NCI-H146 treated with DMSO at 0.1 percent for 48 hours (cell line): ENCODE results near the gene MED15.
A peak's percentile ranks its signal among the peaks of the same experiment; 100 is the strongest.
"Not testable (repeated sequence)": the region's sequence is repeated elsewhere in the genome, so short reads cannot be mapped to it uniquely, and the experiment has no call there.

Experiments used
- DNase-seq: peaks from one replicate; lab custom pipeline; 2025; ENCODE audit not compliant: unreplicated experiment; lab: John Stamatoyannopoulos, UW

MED15 gene

GRCh38 chr22:20581503-20582170, 74.2 kb downstream of the MED15 start:
- DNase-seq: no peak

GRCh38 chr22:20582171-20582511, 74.7 kb downstream of the MED15 start:
- DNase-seq: no peak

GRCh38 chr22:20582520-20583361, 75.3 kb downstream of the MED15 start:
- DNase-seq: no peak

GRCh38 chr22:20583471-20583922, 76.1 kb downstream of the MED15 start:
- DNase-seq: no peak

GRCh38 chr22:20584029-20584871, 76.8 kb downstream of the MED15 start:
- DNase-seq: no peak

- DNase-seq: no peak
Measured at GRCh38 chr22:20584872-20585638, 77.6 kb downstream of the MED15 start.

- DNase-seq: no peak
Measured at GRCh38 chr22:20585639-20586402, 78.4 kb downstream of the MED15 start.

- DNase-seq: no peak
Measured at GRCh38 chr22:20586403-20586745, 79.0 kb downstream of the MED15 start.

GRCh38 chr22:20587206-20587958, 80.0 kb downstream of the MED15 start:
- no peak for DNase-seq

- DNase-seq: no peak
Measured at GRCh38 chr22:20588092-20588842, 80.9 kb downstream of the MED15 start.

- DNase-seq: no peak
Measured at GRCh38 chr22:20588843-20589581, 81.6 kb downstream of the MED15 start.

GRCh38 chr22:20589614-20590476, 82.4 kb downstream of the MED15 start:
- DNase-seq: no peak

- DNase-seq: no peak
Measured at GRCh38 chr22:20590477-20591294, 83.3 kb downstream of the MED15 start.

GRCh38 chr22:20591295-20591645, 83.9 kb downstream of the MED15 start:
- no peak for DNase-seq

GRCh38 chr22:20591660-20592310, 84.4 kb downstream of the MED15 start:
- DNase-seq: peak; percentile 28

- not testable (repeated sequence) for DNase-seq
Measured at GRCh38 chr22:20594038-20594437, 86.6 kb downstream of the MED15 start.
